C1 segment of cervical spinal cord (tissue), 14 donors: ENCODE data around the gene RFWD3.
"Not testable (repeated sequence)": the region's sequence is repeated elsewhere in the genome, so short reads cannot be mapped to it uniquely, and the experiment has no call there.

Experiments
- DNase-seq, 14 donors: peaks; one replicate each; lab custom pipeline; 2025; lab: John Stamatoyannopoulos, UW

Gene RFWD3

DNA sequence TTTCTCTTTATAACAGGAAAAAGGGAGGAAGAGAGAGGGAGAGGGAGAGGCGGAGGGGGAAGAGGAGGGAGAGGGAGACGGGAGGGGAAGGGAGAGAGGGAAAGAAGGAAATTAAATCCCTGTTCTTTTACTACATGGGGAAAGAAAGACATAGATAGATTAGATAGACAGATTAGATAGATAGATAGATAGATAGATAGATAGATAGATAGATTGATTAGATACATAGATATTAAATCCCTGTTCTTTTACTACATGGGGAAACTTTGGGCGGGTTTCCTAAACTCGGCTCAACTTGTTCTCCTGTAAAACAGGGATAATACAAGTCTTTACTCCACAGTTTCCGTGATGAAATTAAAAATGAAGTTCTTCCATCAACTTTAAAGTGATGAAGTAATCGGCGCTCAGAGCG lies 661 bp downstream of the RFWD3 start:
- DNase-seq = no peak

DNA sequence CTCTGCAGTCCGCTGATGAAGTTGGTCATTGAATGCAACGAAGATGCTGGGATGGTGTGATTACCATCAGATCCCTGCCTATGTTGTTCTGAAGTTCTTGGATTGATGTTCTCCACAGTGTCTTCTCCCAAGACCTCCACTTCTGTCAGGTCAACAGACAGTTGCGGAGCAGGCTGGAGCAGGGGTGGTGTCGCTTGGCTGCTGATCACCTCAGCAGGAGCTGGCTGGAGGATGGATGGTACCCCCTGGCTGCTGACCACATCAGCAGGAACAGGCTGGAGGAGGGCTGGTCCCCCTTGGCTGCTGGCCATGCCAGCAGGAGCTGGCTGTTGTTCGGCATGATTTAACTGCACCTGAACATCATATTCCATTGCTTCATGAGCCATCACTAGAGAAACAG lies 5.6 kb downstream of the RFWD3 start:
- no peak for DNase-seq

GRCh38 chr16:74660383-74660782 lies 6.3 kb downstream of the RFWD3 start:
- DNase-seq = no peak

DNA sequence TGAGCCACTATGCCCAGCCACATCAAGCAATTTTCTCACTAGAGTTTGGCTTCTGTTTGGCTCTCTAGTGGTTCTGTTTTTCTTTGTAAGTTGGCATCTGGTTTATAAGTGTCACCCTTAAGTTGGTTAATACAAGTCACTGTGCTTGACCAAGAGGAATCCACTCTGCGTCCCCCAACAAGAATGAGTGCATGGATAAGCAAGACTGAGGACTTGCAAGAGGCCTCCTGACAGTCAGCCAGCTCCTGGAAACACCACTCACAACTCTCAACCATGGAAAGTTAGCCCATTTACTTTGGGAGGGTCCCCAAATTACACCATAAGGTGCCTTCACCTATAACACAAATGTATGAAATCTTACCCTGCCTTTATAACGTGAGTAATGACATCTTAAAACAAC lies 7.6 kb downstream of the RFWD3 start:
- no peak for DNase-seq

DNA sequence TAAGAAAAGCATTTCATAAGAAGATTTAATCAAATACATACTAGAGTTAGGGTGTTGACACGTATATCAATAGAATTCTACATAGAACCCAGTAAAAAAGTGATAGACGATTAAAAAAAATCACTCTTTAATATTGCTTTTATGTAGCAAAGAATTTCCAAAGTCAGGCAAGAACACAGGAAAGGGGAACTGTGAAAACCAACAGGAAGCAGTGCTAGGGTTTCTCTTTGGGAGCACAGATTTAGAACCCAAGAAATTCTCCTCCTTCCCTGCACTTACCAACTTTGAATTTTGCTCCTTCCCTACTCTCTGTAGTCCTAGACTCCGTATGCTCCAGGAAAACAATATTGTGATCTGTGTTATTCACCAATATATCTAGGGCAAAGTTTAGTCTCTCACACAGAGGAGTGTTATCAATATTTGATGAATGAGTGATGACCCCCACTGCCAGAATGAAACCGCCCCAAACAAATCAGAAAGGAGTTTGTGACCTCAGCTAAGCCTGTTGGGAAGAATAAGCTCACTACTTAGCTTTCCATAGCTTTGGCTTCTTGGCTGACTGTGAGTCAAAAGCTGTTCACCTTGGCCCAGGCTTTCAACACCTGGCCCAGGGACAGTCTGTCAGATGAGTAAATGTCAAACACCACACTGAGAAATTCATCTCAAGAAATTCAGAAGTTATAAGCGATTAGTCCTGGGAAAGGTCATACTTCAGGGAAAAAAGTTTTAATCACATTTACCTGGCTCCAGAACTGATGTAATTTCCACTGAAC lies 8.6 kb downstream of the RFWD3 start:
- no peak for DNase-seq

- DNase-seq = no peak
These were observed 12.1 kb downstream of the RFWD3 start for GRCh38 chr16:74654536-74655050.

DNA sequence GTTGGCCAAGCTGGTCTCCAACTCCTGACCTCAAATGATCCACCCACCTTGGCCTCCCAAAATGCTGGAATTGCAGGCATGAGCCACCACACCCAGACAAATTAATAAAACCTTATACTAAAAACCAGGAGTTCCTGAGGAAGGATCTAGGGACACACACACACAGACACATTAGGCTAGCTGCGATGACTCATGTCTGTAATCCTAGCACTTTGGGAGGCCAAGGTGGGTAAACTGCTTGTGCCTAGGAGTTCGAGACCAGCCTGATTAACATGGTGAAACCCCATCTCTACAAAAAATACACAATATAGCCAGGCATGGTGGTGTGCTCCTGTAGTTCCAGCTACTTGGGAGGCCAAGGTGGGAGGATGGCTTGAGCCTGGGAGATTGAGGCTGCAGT lies 13.8 kb downstream of the RFWD3 start:
- not testable (repeated sequence) for DNase-seq

DNA sequence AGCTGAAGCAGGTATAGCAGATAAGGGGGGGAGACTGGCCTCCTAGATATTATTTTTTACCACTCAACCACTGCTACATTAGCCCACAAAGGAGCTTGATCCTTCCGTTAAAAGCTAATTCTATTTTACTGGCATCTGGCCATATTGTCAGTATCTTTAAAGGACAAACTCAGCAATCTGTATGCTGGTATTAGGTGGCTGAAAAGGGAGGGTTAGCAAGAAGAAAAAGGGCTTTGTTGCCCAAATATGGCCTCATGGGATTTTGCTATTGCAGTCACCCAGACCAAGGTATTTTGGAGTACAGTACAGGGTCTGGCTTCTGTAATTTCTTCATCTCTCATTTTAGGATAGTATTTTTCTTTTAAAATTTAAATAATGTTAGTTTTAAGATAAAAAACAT lies 14.4 kb downstream of the RFWD3 start:
- DNase-seq = peak in 1 of 14 donors; percentile 1

- no peak for DNase-seq
These were observed 14.8 kb downstream of the RFWD3 start for GRCh38 chr16:74651841-74652240.

DNA sequence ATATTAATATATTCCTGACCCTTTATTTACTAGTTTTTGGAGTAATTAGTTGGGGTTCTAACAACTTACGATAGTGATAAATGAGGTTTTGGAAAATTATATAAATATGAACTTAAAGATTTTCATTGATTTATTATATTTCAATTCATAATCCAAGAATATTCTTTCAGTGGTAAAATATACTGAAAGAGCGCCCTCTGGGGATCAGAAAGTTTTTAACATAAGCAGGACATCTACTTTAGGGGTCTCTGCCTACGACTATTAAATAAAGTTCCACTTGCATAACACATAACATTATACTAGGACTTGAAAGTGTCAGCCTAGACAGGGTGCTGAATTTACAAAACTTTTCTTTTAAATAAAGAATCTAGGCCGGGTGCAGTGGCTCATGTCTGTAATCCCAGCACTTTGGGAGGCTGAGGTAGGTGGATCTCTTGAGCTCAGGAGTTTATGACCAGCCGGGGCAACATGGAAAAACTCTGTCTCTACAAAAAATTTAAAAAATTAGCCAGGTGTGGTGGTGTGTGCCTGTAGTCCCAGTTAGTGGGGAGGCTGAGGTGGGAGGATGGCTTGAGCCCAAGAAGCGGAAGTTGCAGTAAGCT lies 15.6 kb downstream of the RFWD3 start:
- no peak for DNase-seq

DNA sequence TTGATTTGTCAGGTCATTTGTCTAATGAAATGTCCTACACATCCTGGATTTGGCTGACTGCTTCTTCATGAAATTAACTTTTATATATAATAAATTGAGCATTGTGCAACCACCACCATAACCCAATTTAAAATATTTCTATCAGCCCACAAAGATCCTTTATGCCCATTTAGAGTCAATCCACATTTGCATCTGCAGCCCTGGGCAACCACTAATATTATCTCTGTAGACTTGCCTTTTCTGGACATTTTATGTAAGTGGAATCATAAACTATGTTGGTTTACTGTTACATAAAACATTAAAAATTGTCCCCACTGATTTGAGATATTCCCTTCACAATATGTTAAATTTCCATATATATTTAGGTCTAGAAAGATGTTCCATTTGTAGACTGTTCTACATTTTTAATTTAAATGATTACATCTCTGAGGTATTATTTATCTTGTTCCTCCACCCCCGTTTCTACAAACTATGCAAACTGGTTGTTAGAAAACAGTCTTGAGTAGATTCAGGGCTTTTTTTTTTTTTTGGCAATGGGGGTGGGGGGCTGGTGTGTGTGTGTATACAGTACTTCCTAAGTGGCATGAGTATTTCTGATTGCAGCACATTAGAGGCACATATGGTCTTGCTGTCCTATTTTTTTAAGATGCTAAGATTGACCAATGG lies 16.7 kb downstream of the RFWD3 start:
- DNase-seq = no peak

GRCh38 chr16:74641969-74642368 lies 24.7 kb downstream of the RFWD3 start:
- no peak for DNase-seq

GRCh38 chr16:74637742-74638453 lies 28.8 kb downstream of the RFWD3 start:
- no peak for DNase-seq

DNA sequence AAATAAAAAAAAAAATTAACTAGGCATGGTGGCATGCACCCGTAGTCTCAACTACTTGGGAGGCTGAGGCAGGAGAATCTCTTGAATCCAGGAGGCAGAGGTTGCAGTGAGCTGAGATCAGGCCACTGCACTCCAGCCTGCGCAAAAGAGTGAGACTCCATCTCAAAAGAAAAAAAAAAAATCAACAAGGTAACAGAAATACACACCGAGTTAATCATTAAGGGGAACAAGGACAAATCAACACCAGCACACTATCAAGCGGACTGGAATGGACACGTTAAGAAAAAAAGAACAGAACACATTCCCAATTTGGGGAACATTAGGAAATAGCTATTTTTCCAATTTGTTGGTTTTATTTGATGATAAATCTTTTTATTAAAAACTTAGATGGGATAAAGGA lies 31.4 kb downstream of the RFWD3 start:
- DNase-seq = no peak

DNA sequence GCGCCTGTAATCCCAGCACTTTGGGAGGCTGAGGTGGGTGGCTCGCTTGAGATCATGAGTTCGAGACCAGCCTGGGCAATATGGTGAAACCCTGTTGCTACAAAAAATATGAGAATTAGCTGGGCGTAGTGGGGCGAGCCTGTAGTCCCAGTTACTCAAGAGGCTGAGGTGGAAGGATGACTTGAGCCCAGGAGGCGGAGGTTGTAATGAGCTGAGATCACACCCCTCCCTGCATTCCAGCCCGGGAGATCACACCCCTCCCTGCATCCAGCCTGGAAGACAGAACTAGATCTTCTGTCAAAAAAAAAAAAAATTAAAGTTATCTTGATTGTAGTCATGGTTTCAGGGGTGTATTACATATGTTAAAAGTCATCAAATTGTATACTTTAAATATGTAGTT lies 33.0 kb downstream of the RFWD3 start:
- DNase-seq = no peak

GRCh38 chr16:74627506-74628220 lies 39.0 kb downstream of the RFWD3 start:
- no peak for DNase-seq

DNA sequence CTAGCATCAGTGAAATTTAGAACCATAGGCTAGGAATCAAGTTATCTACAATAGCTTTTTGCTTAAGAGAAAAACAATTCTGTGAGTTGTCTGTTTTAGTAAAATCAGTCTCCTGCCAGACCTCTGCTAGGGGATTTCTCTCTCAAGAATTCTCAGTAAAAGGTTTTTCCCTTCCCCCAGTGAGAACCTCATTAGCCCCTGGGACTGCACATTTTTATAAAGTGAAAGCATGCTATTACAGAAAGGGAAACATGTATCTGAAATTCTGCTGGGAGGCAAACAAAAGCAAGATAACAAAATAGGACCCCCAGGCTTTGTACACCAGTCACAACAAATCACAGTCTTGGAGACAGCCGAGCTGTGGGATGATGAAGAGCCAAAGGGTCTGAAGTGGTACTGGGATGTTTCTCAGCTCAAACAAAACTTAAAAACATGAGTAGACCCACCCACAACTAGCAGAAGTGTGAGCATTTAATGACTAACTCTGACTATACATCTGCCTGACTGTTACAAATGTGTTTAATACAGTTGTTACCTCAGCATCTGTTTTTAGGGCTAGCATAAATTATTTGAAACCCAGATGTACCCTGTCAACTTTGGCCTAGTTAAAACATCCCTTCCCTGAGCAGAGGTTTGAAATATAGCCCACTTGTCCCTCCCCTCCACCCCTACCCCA lies 39.8 kb downstream of the RFWD3 start:
- no peak for DNase-seq

DNA sequence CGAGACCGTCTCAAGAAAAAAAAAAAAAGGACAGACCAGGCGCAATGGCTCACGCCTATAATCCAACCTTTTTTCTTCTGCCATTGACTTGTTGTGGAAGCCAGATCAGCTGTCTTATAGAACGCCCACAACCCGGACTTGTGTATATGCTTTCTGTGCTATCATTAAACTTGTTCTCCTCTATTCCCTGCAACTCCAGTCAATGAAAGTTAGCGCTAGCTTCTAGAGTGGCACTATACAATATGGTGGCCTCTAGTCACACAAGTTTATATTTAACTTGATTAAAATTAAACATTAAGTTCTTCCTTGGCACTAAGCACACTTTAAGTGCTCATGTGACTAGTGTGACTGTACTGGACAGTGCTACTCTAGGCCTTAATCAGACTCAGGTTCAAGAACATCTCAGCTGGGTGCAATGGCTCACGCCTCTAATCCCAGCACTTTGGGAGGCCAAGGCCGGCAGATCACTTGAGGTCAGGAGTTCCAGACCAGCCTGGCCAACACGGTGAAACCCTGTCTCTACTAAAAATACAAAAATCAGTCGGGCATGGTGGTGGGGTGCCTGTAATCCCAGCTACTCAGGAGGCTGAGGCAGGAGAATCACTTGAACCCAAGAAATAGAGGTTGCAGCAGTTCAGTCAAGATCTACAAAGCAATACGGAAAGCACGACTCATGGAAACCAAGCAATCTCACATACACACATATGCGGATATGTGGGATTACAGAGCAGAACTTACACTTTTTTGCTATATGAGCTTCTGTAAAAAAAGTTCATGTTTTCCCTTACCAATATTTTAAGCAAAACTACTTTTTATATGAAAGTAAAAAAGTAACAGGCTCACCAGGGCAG lies 41.0 kb downstream of the RFWD3 start:
- DNase-seq = no peak

DNA sequence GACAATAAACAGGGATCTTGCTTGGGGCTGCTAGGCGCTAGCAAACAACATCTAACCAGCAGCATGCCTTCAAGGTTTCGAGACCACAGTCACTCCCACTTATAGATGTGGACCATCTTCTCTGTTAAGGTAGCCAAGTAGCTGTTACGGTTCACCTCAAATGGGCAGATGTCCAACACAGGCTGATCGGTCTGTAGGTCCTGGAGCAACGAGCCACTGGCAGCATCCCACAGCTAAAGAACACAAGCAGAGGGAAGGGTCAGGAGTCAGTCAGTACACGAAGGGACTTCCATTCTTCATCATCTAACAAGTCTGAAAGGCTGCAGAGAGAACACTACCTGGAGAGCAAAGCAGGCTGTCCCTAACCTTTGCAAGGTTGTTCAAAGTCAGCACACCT lies 42.8 kb downstream of the RFWD3 start:
- DNase-seq = no peak
